ENCODE measurements around the gene SMIM17.

The SMIM17 gene

GRCh38 chr19:56642711-56643459 lies at the start of gene SMIM17:
SMIM17 (plus strand) TSS chr19:56643159; CDS start chr19:56645668, 2,509 bp downstream.
- no peak for DNase-seq (ENCODE audit: low spot score)

GRCh38 chr19:56594446-56594782 lies 48.5 kb upstream of the SMIM17 start:
- DNase-seq (ENCODE audit: low spot score): no peak

DNA sequence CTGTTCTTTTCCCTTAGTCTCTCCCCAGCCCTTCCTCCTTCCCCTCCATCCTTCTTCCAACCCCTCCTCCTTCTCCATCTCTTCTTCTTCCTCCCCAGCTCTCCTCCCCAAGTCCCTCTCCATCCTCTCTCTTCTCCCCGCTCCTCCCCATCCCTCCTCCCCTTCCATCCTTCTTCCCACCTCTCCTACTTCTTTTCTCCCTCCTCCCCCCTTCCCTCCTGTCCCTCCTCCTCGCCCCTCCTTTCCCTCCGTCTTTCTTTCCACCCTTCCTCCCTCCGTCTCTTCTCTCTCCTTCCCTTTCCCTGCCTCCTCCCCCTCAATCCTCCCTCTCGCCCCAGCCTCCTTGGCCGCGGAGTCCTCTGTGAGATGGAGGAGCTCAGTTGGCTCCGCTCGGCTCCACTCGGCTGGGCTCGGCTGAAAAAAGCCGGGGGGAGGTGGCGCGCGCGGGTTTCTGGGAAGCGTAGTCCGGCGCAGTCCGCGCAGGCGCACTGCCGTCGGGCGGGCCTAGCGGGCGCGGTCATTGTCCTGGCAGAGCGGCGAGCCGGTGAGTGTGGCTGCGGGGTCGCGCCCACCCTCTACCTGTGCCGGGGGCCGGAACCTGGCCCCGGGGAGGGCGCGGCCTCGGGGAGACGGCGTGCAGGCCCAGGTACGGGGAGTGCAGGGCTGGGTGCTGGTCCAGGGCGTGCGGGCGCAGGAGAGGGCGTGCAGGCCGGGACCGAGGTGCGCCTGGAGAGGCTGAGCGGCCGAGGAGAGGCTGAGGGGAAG lies 48.0 kb upstream of the SMIM17 start, which contains the start of gene ZNF71:
TSS of gene ZNF71 (plus strand) at position 520 of the 765 bp plus-strand sequence. CDS start 6,257 bp downstream, outside the sequence.
- DNase-seq (ENCODE audit: low spot score): peak; percentile 87

DNA sequence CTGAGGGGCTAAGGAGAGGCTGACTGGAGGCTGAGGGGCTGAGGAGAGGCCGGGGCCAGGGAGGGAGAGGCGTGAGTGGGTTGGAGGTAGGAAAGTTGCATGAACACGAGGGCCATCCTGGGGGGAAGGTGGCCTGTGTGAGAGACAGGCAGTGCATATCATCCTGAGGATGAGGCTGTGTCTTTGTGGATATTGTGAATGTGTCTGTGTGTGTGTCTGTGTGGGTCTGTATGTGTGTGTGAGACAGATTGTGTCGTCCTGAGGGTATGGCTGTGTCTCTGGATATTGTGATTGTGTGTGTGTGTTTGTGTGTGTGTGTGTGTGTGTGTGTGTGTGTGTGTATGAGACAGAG lies 47.4 kb upstream of the SMIM17 start:
- no peak for DNase-seq (ENCODE audit: low spot score)

GRCh38 chr19:56596676-56597075 lies 46.3 kb upstream of the SMIM17 start:
- DNase-seq (ENCODE audit: low spot score): no peak

DNA sequence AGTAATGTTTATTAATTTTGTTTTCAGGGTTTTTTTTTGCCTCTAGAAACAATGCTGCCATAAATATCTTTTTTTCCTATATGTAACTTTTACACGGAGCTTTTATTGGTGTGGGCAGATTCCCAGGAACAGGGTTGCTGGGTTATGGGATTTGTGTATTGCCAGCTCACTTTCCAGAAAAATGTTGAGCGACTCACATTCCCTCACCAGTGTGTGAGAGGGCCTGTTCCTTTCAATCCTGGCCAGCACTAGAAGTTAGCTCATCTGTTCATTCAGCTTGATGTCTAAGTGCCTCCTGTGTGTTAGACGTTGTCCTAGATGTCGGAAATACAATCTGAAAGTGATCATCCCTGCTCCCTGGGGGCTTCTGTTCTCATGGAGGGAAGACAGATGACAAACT lies 45.3 kb upstream of the SMIM17 start:
- DNase-seq (ENCODE audit: low spot score): no peak

- DNase-seq (ENCODE audit: low spot score): no peak
These were observed 41.6 kb upstream of the SMIM17 start for GRCh38 chr19:56601375-56601774.

DNA sequence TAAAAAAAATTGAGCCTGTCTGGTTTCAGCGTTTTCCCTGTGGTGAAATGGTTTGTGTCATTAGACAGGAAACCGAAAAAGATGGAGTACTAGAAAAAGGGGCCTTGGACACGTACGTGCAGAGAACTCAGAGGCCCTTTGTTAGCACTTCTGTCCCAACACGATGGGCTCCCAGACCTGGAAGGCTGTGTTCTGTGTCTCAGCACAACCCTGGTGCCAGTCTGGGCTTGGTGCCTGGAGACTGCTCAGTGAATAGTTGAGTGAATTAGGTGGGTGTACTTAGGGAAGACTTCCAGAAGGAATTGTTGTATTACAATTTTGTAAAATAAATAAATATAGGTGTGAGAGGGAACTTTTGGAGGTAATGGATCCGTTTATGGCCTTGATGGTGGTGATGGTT lies 39.1 kb upstream of the SMIM17 start:
- DNase-seq (ENCODE audit: low spot score): no peak

GRCh38 chr19:56608274-56608964 lies 34.5 kb upstream of the SMIM17 start:
- DNase-seq (ENCODE audit: low spot score): no peak

- DNase-seq (ENCODE audit: low spot score): no peak
These were observed 31.7 kb upstream of the SMIM17 start for GRCh38 chr19:56611288-56611687.

DNA sequence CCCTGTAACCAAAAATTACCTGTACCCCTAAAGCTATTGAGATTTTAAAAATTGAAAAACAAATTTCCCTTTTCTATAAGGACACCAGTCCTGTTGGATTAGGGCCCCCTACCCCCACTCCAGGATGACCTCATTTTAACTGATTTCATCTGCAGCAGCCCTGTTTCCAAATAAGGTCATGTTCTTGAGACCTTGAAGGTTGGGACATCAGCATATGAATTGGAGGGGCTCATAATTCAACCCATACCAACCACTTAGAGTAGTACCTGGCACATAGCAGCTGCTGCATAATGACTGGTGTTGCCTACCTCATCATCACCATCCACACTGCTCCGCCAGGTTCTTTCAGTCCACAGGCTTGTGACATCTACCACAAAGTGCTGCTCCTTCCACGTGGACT lies 30.2 kb upstream of the SMIM17 start:
- DNase-seq (ENCODE audit: low spot score): no peak

DNA sequence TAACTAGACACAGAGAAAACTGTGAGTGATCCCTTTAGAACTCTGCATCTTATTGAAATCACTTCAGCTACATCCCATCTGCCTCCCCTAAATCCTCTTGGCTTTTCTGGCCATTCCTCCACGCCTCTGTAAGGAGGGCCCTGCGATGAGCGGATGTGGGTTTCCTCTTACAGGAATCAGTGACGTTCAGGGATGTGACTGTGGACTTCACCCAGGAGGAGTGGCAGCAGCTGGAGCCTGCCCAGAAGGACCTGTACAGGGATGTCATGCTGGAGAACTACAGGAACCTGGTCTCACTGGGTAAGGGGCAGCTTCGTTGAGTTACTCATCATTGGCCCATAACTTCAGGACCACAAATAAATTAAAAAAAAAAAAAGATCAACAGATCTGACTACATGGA lies 29.3 kb upstream of the SMIM17 start:
- no peak for DNase-seq (ENCODE audit: low spot score)

DNA sequence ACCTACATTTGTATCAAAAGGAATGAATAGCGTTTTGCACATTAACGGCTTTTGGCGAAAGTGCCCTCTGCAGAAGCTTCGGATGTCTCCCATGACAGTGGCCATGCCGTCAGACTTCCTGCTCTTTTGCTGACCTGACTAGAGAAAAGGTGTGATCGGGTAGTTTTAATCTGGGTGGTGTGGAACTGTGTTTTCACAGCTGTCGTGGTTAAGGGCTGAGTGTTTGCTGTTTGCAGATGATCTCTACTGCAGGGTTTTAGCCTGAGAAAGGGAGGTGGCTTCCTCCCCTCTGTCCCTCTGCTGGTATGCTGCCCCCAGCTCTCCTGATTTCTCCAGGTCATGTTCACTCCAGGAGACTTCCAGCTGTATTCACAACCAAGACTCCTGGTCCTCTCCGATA lies 25.4 kb upstream of the SMIM17 start:
- no peak for DNase-seq (ENCODE audit: low spot score)

GRCh38 chr19:56619121-56619520 lies 23.8 kb upstream of the SMIM17 start:
- DNase-seq (ENCODE audit: low spot score): no peak

DNA sequence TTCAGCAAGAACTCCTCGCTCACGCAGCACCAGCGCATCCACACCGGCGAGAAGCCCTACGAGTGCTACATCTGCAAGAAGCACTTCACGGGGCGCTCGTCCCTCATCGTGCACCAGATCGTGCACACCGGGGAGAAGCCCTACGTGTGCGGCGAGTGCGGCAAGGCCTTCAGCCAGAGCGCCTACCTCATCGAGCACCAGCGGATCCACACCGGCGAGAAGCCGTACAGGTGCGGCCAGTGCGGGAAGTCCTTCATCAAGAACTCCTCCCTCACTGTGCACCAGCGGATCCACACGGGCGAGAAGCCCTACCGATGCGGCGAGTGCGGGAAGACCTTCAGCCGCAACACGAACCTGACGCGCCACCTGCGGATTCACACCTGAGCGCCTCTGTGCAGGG lies 20.6 kb upstream of the SMIM17 start:
- DNase-seq (ENCODE audit: low spot score): no peak

GRCh38 chr19:56623006-56623405 lies 20.0 kb upstream of the SMIM17 start:
- no peak for DNase-seq (ENCODE audit: low spot score)

- no peak for DNase-seq (ENCODE audit: low spot score)
These were observed 17.3 kb upstream of the SMIM17 start for GRCh38 chr19:56625708-56626107.

DNA sequence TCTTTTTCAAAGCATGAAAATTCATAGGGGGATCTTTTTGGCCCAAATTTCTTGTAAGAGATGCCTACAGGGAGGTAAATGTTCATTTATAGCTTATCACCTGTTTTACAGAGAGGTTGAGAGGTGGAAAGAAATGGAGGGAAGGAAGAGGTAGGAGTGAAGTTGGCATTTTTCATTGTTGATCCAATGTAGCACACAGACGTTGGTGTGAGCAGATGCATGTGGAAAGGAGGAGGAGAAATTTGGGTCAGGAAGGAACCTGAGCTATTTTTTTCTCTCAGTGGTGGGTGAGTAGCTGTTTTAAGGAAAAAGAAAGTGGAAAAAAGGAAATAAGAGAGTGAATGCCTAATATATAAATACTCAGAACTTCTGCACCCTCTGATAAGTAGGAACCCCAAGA lies 9.9 kb upstream of the SMIM17 start:
- no peak for DNase-seq (ENCODE audit: low spot score)

DNA sequence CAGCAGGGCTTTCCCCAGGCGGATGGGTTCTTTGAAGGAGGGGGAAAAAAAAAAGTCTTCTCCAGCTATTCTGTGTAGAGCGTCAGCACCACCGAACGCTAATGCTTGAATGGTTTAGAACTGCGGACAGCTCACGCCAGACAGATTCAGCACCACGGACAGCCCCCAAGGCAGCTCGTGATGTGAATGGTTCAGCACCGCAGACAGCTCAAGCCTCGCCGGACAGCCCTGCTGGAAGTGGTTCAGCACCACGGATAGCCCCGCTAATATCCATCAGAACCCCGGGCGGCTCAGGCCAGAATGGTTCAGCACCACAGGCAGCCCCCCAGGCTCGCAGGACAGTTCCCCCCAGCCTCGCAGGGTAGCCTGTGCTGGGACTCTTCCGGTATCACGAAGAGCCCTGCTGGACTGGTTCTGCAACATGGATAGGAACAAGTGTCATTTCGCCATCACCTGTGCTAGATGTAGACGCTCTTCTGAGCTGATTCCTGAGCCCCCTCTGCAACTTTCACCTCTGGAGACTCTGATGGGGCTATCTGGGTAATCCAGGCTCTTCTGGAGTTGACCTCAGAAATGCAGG lies 4.9 kb upstream of the SMIM17 start:
- peak; percentile 54 for DNase-seq (ENCODE audit: low spot score)

- DNase-seq (ENCODE audit: low spot score): peak; percentile 30
These were observed 3.7 kb upstream of the SMIM17 start for GRCh38 chr19:56639217-56639616.

GRCh38 chr19:56643460-56643955 lies 549 bp downstream of the SMIM17 start:
- DNase-seq (ENCODE audit: low spot score): no peak

DNA sequence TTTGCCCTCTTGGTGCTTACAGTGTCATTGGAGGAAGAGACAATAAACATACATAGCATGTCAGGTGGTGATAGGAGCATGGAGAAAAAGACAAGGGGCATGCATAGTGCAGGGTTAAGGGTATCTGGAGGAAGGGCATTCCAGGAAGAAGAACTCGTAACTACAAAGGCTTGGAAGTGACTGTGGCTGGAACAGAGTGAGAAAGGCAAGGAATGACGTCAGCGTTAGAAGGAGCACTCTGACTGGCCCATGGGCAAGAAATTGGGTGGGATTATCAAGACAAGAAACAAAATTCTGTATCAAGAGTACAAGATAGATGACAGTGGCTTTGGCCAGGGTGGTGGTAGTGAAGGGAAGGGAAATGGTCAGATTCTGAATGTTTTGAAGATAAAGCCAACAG lies 11.2 kb downstream of the SMIM17 start:
- no peak for DNase-seq (ENCODE audit: low spot score)

Data from NAMALWA (cell line).